A549 (cell line): ENCODE results near the gene CLIP2.
"Not testable (repeated sequence)": the region's sequence is repeated elsewhere in the genome, so short reads cannot be mapped to it uniquely, and the experiment has no call there.

Experiments used
- BHLHE40 ChIP-seq: IDR thresholded peaks from 2 replicates; pipeline ENCODE4 v1.6.1; 2012; ENCODE audit warnings: low read depth, low read length, inconsistent platforms
- CHD2 ChIP-seq: fragments of 150-350 bp; IDR thresholded peaks from 2 replicates; pipeline ENCODE4 v1.6.1; 2014; ENCODE audit warnings: low read length; ENCODE audit not compliant: partially characterized antibody
- CHD4 ChIP-seq: fragments of 200-600 bp; sonication (generic); IDR thresholded peaks from 2 replicates; pipeline ENCODE4 v1.6.1; 2016; ENCODE audit warnings: antibody characterized with exemption, mild to moderate bottlenecking, borderline replicate concordance
- CTCF ChIP-seq: fragments of >200 bp; sonication (Bioruptor Twin); formaldehyde crosslinking; IDR thresholded peaks from 3 replicates; pipeline ENCODE4 v1.5.1; 2016
- E2F6 ChIP-seq: IDR thresholded peaks from 2 replicates; pipeline ENCODE4 v1.6.1; 2012; ENCODE audit warnings: low read depth, borderline replicate concordance
- FOSL2 ChIP-seq, 2 experiments: fragments of 450-650 bp in 1 of 2; fragments of >200 bp in 1 of 2; sonication (Bioruptor Twin) in 1 of 2; formaldehyde crosslinking; IDR thresholded peaks; 2 replicates each; pipeline versions ENCODE4 v1.5.0 to v1.6.1; 2016 to 2020; ENCODE audit warnings: mild to moderate bottlenecking in 1 of 2, moderate library complexity in 1 of 2
- JUN ChIP-seq, 2 experiments: fragments of >200 bp; sonication (Bioruptor Twin); formaldehyde crosslinking; IDR thresholded peaks; 2 replicates in 1 of 2; 3 replicates in 1 of 2; pipeline ENCODE4 v1.6.1; 2016 to 2017
- MAX ChIP-seq: IDR thresholded peaks from 2 replicates; pipeline ENCODE4 v1.6.1; 2012
- NFE2L2 ChIP-seq: fragments of 150-350 bp; conservative IDR thresholded peaks from 2 replicates; pipeline ENCODE4 v1.6.1; 2014; ENCODE audit warnings: low read length
- POLR2A ChIP-seq: IDR thresholded peaks from 2 replicates; pipeline ENCODE4 v1.6.1; 2012; ENCODE audit warnings: mild to moderate bottlenecking, low read length
- RAD21 ChIP-seq, 2 experiments: fragments of >200 bp in 1 of 2; sonication (Bioruptor Twin) in 1 of 2; formaldehyde crosslinking in 1 of 2; IDR thresholded peaks in 1 of 2; conservative IDR thresholded peaks in 1 of 2; 2 replicates in 1 of 2; 3 replicates in 1 of 2; pipeline ENCODE4 v1.6.1; 2012 to 2018; ENCODE audit warnings: inconsistent platforms in 1 of 2
- RNF2 ChIP-seq: fragments of 200-600 bp; sonication (generic); IDR thresholded peaks from 2 replicates; pipeline ENCODE4 v1.6.1; 2016; ENCODE audit warnings: low read depth, mild to moderate bottlenecking, antibody characterized with exemption, moderate library complexity, borderline replicate concordance

GRCh38 chr7:74384854-74385253, 95.6 kb downstream of the CLIP2 start:
- TF ChIP-seq CTCF; JUN (IDR thresholded peaks at IDR 0.05); NFE2L2; CHD2; CHD4; RNF2; RAD21 (conservative IDR thresholded peaks at IDR 0.05 in 1 of 2, IDR thresholded peaks at IDR 0.05 in 1 of 2); MAX; POLR2A; E2F6; BHLHE40; FOSL2 (IDR thresholded peaks at IDR 0.05); FOSL2 (CRISPR knock-in tag; IDR thresholded peaks at IDR 0.05): not testable (repeated sequence)
